DOHH2 (cell line): ENCODE measurements around the gene ABCG1.

ENCODE experiments used
- CTCF ChIP-seq: fragments of 200-600 bp; sonication (generic); IDR thresholded peaks from one replicate; pipeline ENCODE4 v1.5.1; 2014; ENCODE audit warnings: antibody characterized with exemption, mild to moderate bottlenecking, low read depth, low read length; ENCODE audit not compliant: poor library complexity, severe bottlenecking
- EZH2phosphoT487 ChIP-seq: fragments of 200-600 bp; sonication (generic); IDR thresholded peaks from 2 replicates; pipeline ENCODE4 v1.6.1; 2017; ENCODE audit warnings: borderline replicate concordance, mild to moderate bottlenecking, antibody characterized with exemption, low read length, moderate library complexity, mixed read lengths

- TF ChIP-seq CTCF (no peak), EZH2phosphoT487 (no peak)
Observed at GRCh38 chr21:42208801-42209490, 10.0 kb upstream of the ABCG1 start.
